MM.1S (cell line): Measurements from ENCODE around the gene PRRG4.

Experiments
- DNase-seq: peaks from one replicate; pipeline ENCODE4 v3.0.0-alpha.2; 2015
- H2AFZ ChIP-seq: fragments of 300-600 bp; sonication (generic); 2 replicates; pipeline ENCODE4 v1.6.0; 2016; ENCODE audit warnings: antibody characterized with exemption, low read length
- H3F3A ChIP-seq: fragments of 300-600 bp; sonication (generic); 2 replicates; pipeline ENCODE4 v1.6.1; 2016; ENCODE audit warnings: mild to moderate bottlenecking, antibody characterized with exemption, low read length, moderate library complexity, mixed read lengths; ENCODE audit not compliant: insufficient read depth
- H3K27ac ChIP-seq: fragments of 300-600 bp; sonication (generic); 2 replicates; pipeline ENCODE4 v1.5.1; 2016; ENCODE audit warnings: mild to moderate bottlenecking, low read length
- H3K27me3 ChIP-seq: fragments of 300-600 bp; sonication (generic); replicated peaks from 2 replicates; pipeline ENCODE4 v1.6.0; 2016; ENCODE audit warnings: low read length; ENCODE audit not compliant: insufficient read depth
- H3K36me3 ChIP-seq: fragments of 300-600 bp; sonication (generic); replicated peaks from 2 replicates; pipeline ENCODE4 v1.6.1; 2016; ENCODE audit warnings: mild to moderate bottlenecking, low read length, mixed read lengths; ENCODE audit not compliant: insufficient read depth
- H3K4me1 ChIP-seq: fragments of 300-600 bp; sonication (generic); 2 replicates; pipeline ENCODE4 v1.6.1; 2016; ENCODE audit warnings: low read length, mixed read lengths
- H3K4me2 ChIP-seq: fragments of 300-600 bp; sonication (generic); 2 replicates; pipeline ENCODE4 v1.6.0; 2016; ENCODE audit warnings: low read depth, low read length
- H3K4me3 ChIP-seq: fragments of 300-600 bp; sonication (generic); 2 replicates; pipeline ENCODE4 v1.5.1; 2016; ENCODE audit warnings: low read length, mixed read lengths
- H3K79me2 ChIP-seq: fragments of 300-600 bp; sonication (generic); 2 replicates; pipeline ENCODE4 v1.6.1; 2016; ENCODE audit warnings: mixed run types, low read length, mixed read lengths
- H3K9ac ChIP-seq: fragments of 300-600 bp; sonication (generic); 2 replicates; pipeline ENCODE4 v1.6.1; 2016; ENCODE audit warnings: low read length, mixed read lengths
- H3K9me2 ChIP-seq: fragments of 300-600 bp; sonication (generic); replicated peaks from 2 replicates; pipeline ENCODE4 v1.6.1; 2016; ENCODE audit warnings: mild to moderate bottlenecking, low read length, mixed read lengths; ENCODE audit not compliant: insufficient read depth
- H3K9me3 ChIP-seq: fragments of 300-600 bp; sonication (generic); replicated peaks from 2 replicates; pipeline ENCODE4 v1.6.1; 2016; ENCODE audit warnings: mild to moderate bottlenecking, low read length, mixed read lengths; ENCODE audit not compliant: insufficient read depth
- H4K20me1 ChIP-seq: fragments of 300-600 bp; sonication (generic); 2 replicates; pipeline ENCODE4 v1.6.1; 2016; ENCODE audit warnings: mild to moderate bottlenecking, low read length, moderate library complexity, mixed read lengths; ENCODE audit not compliant: insufficient read depth
- CTCF ChIP-seq: fragments of 300-600 bp; sonication (generic); IDR thresholded peaks from 2 replicates; pipeline ENCODE4 v1.5.1; 2016; ENCODE audit warnings: antibody characterized with exemption, low read length, mixed read lengths
- EZH2 ChIP-seq: fragments of 300-600 bp; sonication (generic); optimal IDR thresholded peaks from 2 replicates; pipeline ENCODE3; 2017; ENCODE audit warnings: low read depth, mild to moderate bottlenecking, antibody characterized with exemption, low read length, mixed read lengths
- EZH2phosphoT487 ChIP-seq: fragments of 300-600 bp; sonication (generic); IDR thresholded peaks from 2 replicates; pipeline ENCODE4 v1.6.1; 2018; ENCODE audit warnings: antibody characterized with exemption, low read length

Gene PRRG4

GRCh38 chr11:32817181-32817851 lies 12.4 kb upstream of the PRRG4 start:
- TF ChIP-seq CTCF = no peak
- TF ChIP-seq EZH2 = no peak
- TF ChIP-seq EZH2phosphoT487 = no peak
- Histone ChIP-seq H3K27ac (no peak overlapping the region), H3K9ac (no peak overlapping the region), H4K20me1 (no peaks in the 10 kb centered on the region), H3K27me3 (no peaks in the 10 kb centered on the region), H3K9me2 (no peaks in the 10 kb centered on the region), H2AFZ (no peak overlapping the region), H3K4me1 (peaks cover 5% of the 10 kb centered on the region), H3F3A (peaks cover 3% of the 10 kb centered on the region; the same call in 1 of the 2 replicates), H3K4me3 (no peak overlapping the region), H3K9me3 (no peaks in the 10 kb centered on the region), H3K4me2 (no peak overlapping the region), H3K36me3 (no peaks in the 10 kb centered on the region), H3K79me2 (no peaks in the 10 kb centered on the region)
- no peak for DNase-seq

GRCh38 chr11:32817852-32818183 lies 11.9 kb upstream of the PRRG4 start:
- Histone ChIP-seq H2AFZ (no peak overlapping the region), H3K4me3 (no peak overlapping the region), H3K4me2 (no peak overlapping the region), H4K20me1 (no peaks in the 10 kb centered on the region), H3K27ac (no peak overlapping the region), H3K9me3 (no peaks in the 10 kb centered on the region), H3K79me2 (no peaks in the 10 kb centered on the region), H3F3A (peaks cover 4% of the 10 kb centered on the region; the same call in 1 of the 2 replicates), H3K9ac (no peak overlapping the region), H3K9me2 (no peaks in the 10 kb centered on the region), H3K27me3 (no peaks in the 10 kb centered on the region), H3K36me3 (no peaks in the 10 kb centered on the region), H3K4me1 (peaks cover 7% of the 10 kb centered on the region)
- no peak for DNase-seq
- no peak for TF ChIP-seq EZH2
- TF ChIP-seq EZH2phosphoT487 = no peak
- TF ChIP-seq CTCF = no peak

- Histone ChIP-seq H3K27ac (no peak overlapping the region), H3K4me1 (peaks cover 7% of the 10 kb centered on the region), H4K20me1 (no peaks in the 10 kb centered on the region), H3K36me3 (no peaks in the 10 kb centered on the region), H3K27me3 (no peaks in the 10 kb centered on the region), H3F3A (peaks cover 4% of the 10 kb centered on the region; the same call in 1 of the 2 replicates), H3K79me2 (no peaks in the 10 kb centered on the region), H3K4me2 (no peak overlapping the region), H3K9me3 (no peaks in the 10 kb centered on the region), H3K4me3 (no peak overlapping the region), H3K9ac (no peak overlapping the region), H3K9me2 (no peaks in the 10 kb centered on the region), H2AFZ (no peak overlapping the region)
- no peak for TF ChIP-seq CTCF
- DNase-seq = no peak
These were observed 10.5 kb upstream of the PRRG4 start for GRCh38 chr11:32819187-32819586.
